K562 (cell line): ENCODE data around the gene NDUFB10. TPM values are rescaled to one million over a fixed set of nuclear protein-coding genes. Genes with fewer than 3 reads are reported as not detected.

Experiments used
- DNMT1 ChIP-seq: fragments of 450-650 bp; IDR thresholded peaks from 2 replicates; pipeline ENCODE4 v1.6.1; 2016; ENCODE audit warnings: antibody characterized with exemption, mild to moderate bottlenecking
- FOXA3 ChIP-seq, 2 experiments: fragments of 450-650 bp in 1 of 2; sonication (generic) in 1 of 2; formaldehyde crosslinking; IDR thresholded peaks in 1 of 2; conservative IDR thresholded peaks in 1 of 2; 2 replicates each; pipeline versions ENCODE4 v1.4.0 to v1.8.0; 2020 to 2022; ENCODE audit warnings: mild to moderate bottlenecking in 2 of 2, missing genetic modification reagents in 1 of 2
- IRF2 ChIP-seq: sonication (generic); formaldehyde crosslinking; IDR thresholded peaks from 2 replicates; pipeline ENCODE4 v1.8.1; 2022; ENCODE audit warnings: mild to moderate bottlenecking, missing genetic modification reagents
- ZBED1 ChIP-seq: IDR thresholded peaks from 2 replicates; pipeline ENCODE4 v1.6.1; 2014
- ZNF212 ChIP-seq: fragments of 450-650 bp; formaldehyde crosslinking; IDR thresholded peaks from 2 replicates; pipeline ENCODE4 v1.4.0; 2020; ENCODE audit warnings: mild to moderate bottlenecking
- polyA plus RNA-seq, 8 experiments: library from polyadenylated mRNA; depleted of rRNA in 4 of 8; stranded (reverse) in 5 of 8; unstranded in 3 of 8; fragments of >200 nt; fragmentation: Nextera tagmentation in 2 of 8; fragmentation: Illumina TruSeq in 1 of 8; extraction: Ambion mirVana in 2 of 8; extraction: Trizol in 1 of 8; gene quantifications; 2 replicates each; pipeline versions ENCODE4 v1.2.1 to v1.2.3, GENCODE V29; 2011 to 2014; ENCODE audit warnings: inconsistent platforms in 1 of 8, missing spikeins in 1 of 8
- total RNA-seq, 7 experiments: library from RNA; depleted of rRNA in 6 of 7; stranded (reverse); fragments of >200 nt in 6 of 7; fragmentation: Illumina TruSeq in 2 of 7; extraction: Trizol in 2 of 7; gene quantifications; 2 replicates each; pipeline versions ENCODE4 v1.2.1 to v1.2.3, GENCODE V29; 2011 to 2021; ENCODE audit warnings: low replicate concordance in 1 of 7
- TF ChIP-seq, protein P1 (sequence below): fragments of 200-600 bp; sonication (generic); IDR thresholded peaks from one replicate; pipeline ENCODE4 v1.6.1; 2012; ENCODE audit warnings: mild to moderate bottlenecking, low read depth, low read length, inconsistent platforms

Gene NDUFB10
- total and polyA plus RNA-seq, 9 of the 15 experiments (the other 6 are each of a cell fraction or from before 2014, with no cell fraction given): 69.3 to 527 (median 161) TPM

DNA sequence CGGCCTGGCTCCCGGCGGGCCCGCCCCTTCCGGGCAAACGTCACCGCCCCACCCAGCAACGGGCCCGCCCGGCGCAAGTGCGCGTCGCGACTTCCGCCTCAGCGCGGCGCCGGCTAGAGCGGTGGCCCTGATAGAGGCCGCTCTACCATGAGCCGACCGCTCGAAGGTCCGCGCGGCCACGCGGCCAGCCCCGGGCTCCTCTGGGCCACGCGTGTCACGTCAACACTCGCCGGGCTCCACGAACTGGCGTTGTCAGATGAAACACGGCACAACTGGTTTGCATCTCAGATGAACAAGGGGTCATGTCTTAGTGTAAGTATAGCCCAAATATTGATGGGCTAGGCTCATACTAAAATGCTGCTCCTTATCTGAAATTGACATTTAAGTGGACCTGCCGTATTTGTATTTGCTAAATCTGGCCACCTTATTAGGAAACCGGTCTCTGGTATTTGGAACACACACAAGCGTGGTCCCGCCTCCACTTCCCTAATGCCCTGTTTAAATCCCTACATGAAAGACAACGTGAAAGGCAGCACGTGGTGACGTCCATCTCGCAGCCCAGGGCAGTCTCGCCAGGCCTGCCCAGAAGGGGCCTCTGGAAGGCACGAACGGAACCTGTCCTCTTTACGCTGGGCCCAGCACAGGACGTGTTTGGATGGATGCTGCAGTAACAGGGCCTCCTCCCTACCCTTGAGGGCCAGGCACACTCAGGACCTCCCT lies 50.6 kb downstream of the NDUFB10 start, which contains the start of gene ZNF598 (continued):
- TF ChIP-seq ZNF212 (CRISPR knock-in tag): no peak
- TF ChIP-seq DNMT1: no peak
- TF ChIP-seq ZBED1: no peak
- TF ChIP-seq, protein P1, sequence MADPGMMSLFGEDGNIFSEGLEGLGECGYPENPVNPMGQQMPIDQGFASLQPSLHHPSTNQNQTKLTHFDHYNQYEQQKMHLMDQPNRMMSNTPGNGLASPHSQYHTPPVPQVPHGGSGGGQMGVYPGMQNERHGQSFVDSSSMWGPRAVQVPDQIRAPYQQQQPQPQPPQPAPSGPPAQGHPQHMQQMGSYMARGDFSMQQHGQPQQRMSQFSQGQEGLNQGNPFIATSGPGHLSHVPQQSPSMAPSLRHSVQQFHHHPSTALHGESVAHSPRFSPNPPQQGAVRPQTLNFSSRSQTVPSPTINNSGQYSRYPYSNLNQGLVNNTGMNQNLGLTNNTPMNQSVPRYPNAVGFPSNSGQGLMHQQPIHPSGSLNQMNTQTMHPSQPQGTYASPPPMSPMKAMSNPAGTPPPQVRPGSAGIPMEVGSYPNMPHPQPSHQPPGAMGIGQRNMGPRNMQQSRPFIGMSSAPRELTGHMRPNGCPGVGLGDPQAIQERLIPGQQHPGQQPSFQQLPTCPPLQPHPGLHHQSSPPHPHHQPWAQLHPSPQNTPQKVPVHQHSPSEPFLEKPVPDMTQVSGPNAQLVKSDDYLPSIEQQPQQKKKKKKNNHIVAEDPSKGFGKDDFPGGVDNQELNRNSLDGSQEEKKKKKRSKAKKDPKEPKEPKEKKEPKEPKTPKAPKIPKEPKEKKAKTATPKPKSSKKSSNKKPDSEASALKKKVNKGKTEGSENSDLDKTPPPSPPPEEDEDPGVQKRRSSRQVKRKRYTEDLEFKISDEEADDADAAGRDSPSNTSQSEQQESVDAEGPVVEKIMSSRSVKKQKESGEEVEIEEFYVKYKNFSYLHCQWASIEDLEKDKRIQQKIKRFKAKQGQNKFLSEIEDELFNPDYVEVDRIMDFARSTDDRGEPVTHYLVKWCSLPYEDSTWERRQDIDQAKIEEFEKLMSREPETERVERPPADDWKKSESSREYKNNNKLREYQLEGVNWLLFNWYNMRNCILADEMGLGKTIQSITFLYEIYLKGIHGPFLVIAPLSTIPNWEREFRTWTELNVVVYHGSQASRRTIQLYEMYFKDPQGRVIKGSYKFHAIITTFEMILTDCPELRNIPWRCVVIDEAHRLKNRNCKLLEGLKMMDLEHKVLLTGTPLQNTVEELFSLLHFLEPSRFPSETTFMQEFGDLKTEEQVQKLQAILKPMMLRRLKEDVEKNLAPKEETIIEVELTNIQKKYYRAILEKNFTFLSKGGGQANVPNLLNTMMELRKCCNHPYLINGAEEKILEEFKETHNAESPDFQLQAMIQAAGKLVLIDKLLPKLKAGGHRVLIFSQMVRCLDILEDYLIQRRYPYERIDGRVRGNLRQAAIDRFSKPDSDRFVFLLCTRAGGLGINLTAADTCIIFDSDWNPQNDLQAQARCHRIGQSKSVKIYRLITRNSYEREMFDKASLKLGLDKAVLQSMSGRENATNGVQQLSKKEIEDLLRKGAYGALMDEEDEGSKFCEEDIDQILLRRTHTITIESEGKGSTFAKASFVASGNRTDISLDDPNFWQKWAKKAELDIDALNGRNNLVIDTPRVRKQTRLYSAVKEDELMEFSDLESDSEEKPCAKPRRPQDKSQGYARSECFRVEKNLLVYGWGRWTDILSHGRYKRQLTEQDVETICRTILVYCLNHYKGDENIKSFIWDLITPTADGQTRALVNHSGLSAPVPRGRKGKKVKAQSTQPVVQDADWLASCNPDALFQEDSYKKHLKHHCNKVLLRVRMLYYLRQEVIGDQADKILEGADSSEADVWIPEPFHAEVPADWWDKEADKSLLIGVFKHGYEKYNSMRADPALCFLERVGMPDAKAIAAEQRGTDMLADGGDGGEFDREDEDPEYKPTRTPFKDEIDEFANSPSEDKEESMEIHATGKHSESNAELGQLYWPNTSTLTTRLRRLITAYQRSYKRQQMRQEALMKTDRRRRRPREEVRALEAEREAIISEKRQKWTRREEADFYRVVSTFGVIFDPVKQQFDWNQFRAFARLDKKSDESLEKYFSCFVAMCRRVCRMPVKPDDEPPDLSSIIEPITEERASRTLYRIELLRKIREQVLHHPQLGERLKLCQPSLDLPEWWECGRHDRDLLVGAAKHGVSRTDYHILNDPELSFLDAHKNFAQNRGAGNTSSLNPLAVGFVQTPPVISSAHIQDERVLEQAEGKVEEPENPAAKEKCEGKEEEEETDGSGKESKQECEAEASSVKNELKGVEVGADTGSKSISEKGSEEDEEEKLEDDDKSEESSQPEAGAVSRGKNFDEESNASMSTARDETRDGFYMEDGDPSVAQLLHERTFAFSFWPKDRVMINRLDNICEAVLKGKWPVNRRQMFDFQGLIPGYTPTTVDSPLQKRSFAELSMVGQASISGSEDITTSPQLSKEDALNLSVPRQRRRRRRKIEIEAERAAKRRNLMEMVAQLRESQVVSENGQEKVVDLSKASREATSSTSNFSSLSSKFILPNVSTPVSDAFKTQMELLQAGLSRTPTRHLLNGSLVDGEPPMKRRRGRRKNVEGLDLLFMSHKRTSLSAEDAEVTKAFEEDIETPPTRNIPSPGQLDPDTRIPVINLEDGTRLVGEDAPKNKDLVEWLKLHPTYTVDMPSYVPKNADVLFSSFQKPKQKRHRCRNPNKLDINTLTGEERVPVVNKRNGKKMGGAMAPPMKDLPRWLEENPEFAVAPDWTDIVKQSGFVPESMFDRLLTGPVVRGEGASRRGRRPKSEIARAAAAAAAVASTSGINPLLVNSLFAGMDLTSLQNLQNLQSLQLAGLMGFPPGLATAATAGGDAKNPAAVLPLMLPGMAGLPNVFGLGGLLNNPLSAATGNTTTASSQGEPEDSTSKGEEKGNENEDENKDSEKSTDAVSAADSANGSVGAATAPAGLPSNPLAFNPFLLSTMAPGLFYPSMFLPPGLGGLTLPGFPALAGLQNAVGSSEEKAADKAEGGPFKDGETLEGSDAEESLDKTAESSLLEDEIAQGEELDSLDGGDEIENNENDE: no peak
- TF ChIP-seq IRF2 (CRISPR knock-in tag): no peak
- TF ChIP-seq FOXA3 (CRISPR knock-in tag; conservative IDR thresholded peaks at IDR 0.05 in 1 of 2, IDR thresholded peaks at IDR 0.05 in 1 of 2): no peak
